OCI-M2 (cell line): ENCODE data around the gene GADD45G.

Experiments
- DNase-seq: peaks from one replicate; lab custom pipeline; 2025; ENCODE audit not compliant: unreplicated experiment; lab: John Stamatoyannopoulos, UW

Gene GADD45G

DNA sequence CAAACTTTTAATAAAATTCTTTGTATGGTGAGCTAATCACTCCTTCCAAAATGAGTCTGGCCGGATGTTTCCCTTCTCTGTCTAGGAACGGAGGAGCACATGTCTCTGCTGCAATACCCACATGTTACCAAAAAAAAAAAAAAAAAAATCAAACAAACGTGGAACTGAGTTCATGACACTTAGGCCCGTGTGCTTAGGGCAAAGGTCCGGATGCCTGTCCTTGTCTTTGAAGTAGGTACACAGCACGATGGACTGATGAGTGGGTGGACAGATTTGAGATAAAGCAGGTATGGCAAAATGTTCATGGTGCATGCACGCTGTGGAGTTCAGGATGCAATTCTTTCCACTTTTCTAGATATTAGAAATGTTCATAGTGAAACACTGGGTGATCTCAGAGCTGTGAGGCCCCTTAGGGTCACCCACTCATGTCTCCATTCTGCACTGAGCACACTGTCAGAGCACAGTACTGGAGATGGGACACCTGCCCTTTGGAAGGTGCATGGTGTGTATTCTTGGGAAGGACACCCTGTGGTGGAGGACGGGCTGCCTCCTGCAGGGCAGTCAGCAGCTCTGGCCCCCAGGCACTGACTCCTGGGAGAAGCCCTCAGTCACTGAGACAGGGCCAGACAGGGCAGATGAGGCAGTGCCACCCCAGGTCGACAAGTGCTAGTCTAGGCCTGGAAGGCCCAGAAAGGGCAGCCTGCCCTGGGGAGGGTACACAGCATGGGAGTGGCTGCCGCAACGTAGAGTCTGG lies 43.6 kb downstream of the GADD45G start:
- DNase-seq, result no peak

- no peak for DNase-seq
Observed at GRCh38 chr9:89649039-89649691, 44.4 kb downstream of the GADD45G start.

- DNase-seq, result no peak
Observed at GRCh38 chr9:89654025-89654662, 49.3 kb downstream of the GADD45G start.

- no peak for DNase-seq
Observed at GRCh38 chr9:89655056-89655989, 50.5 kb downstream of the GADD45G start.
